Left ventricle myocardium inferior (tissue), 1 donor: ENCODE data around the gene CMKLR1. TPM values are rescaled to one million over a fixed set of nuclear protein-coding genes. Genes with fewer than 3 reads are reported as not detected.

ENCODE experiments used
- DNase-seq: peaks from one replicate; pipeline ENCODE4 v3.0.0-alpha.2; 2020
- H3K27ac ChIP-seq: fragments of 200-600 bp; replicated peaks from 2 replicates; pipeline ENCODE4 v1.8.0; 2021
- H3K27me3 ChIP-seq: fragments of 200-600 bp; 2 replicates; pipeline ENCODE4 v1.8.0; 2021; ENCODE audit warnings: low read depth
- H3K36me3 ChIP-seq: fragments of 200-600 bp; 2 replicates; pipeline ENCODE4 v1.8.0; 2021
- H3K4me1 ChIP-seq: fragments of 200-600 bp; 2 replicates; pipeline ENCODE4 v1.8.0; 2021
- H3K4me3 ChIP-seq: fragments of 200-600 bp; 2 replicates; pipeline ENCODE4 v1.8.0; 2021; ENCODE audit warnings: mild to moderate bottlenecking, moderate library complexity
- H3K9me3 ChIP-seq: fragments of 200-600 bp; replicated peaks from 2 replicates; pipeline ENCODE4 v1.8.0; 2021
- CTCF ChIP-seq: fragments of 200-600 bp; IDR thresholded peaks from 2 replicates; pipeline ENCODE4 v1.8.0; 2021; ENCODE audit warnings: antibody characterized with exemption, mild to moderate bottlenecking, borderline replicate concordance
- intact Hi-C: fragments of 100-400 bp; cut with micrococcal nuclease; formaldehyde crosslinking; loops from one replicate; pipeline ENCODE4 v1.11.0; 2022
- total RNA-seq: library from RNA; stranded (reverse); fragmentation: NEBNext Ultra II Directional; extraction: Animal tissue kit (Norgen Biotek cat#: 25700); gene quantifications from one replicate; pipeline ENCODE4 v1.2.1, GENCODE V29; 2021
- donor health status: DM: no; HTN: yes; CAD: no; lungs with severe emphysema.

The CMKLR1 gene
- total RNA-seq, 1 donor from 2014 or later = 5.7 TPM

- TF ChIP-seq CTCF = no peak
- no peak for DNase-seq
- no peak overlapping the region for H3K4me3 ChIP-seq
- H3K4me1 ChIP-seq = peaks cover 9% of the 10 kb centered on the region
- intact Hi-C loops = no loop called here
- peaks cover 2% of the 10 kb centered on the region for H3K9me3 ChIP-seq
- H3K27ac ChIP-seq = no peak overlapping the region
- peaks cover 27% of the 10 kb centered on the region for H3K27me3 ChIP-seq
- no peaks in the 10 kb centered on the region for H3K36me3 ChIP-seq
Observed at GRCh38 chr12:108267450-108267849, 71.7 kb downstream of the CMKLR1 start.

GRCh38 chr12:108266131-108266530 is 73.0 kb downstream of the CMKLR1 start:
- no peak overlapping the region for H3K4me3 ChIP-seq
- no peaks in the 10 kb centered on the region for H3K36me3 ChIP-seq
- H3K4me1 ChIP-seq = peaks cover 9% of the 10 kb centered on the region
- peaks cover 19% of the 10 kb centered on the region for H3K27me3 ChIP-seq
- H3K27ac ChIP-seq = no peak overlapping the region
- TF ChIP-seq CTCF = no peak
- peaks cover 15% of the 10 kb centered on the region for H3K9me3 ChIP-seq
- DNase-seq = no peak
- intact Hi-C loops = no loop called here

GRCh38 chr12:108265505-108265904 is 73.6 kb downstream of the CMKLR1 start:
- no peak for DNase-seq
- H3K36me3 ChIP-seq = no peaks in the 10 kb centered on the region
- H3K27me3 ChIP-seq = peaks cover 19% of the 10 kb centered on the region
- intact Hi-C loops = no loop called here
- no peak overlapping the region for H3K4me3 ChIP-seq
- H3K4me1 ChIP-seq = peaks cover 7% of the 10 kb centered on the region
- no peak overlapping the region for H3K27ac ChIP-seq
- TF ChIP-seq CTCF = no peak
- H3K9me3 ChIP-seq = peaks cover 21% of the 10 kb centered on the region

- DNase-seq = no peak
- intact Hi-C loops = no loop called here
- no peak for TF ChIP-seq CTCF
- Histone ChIP-seq H3K27me3 (peaks cover 22% of the 10 kb centered on the region), H3K36me3 (no peaks in the 10 kb centered on the region), H3K4me1 (no peaks in the 10 kb centered on the region), H3K27ac (no peak overlapping the region), H3K4me3 (no peak overlapping the region), H3K9me3 (peaks cover 40% of the 10 kb centered on the region)
Observed at GRCh38 chr12:108260969-108261368, 78.1 kb downstream of the CMKLR1 start.

- Histone ChIP-seq H3K36me3 (no peaks in the 10 kb centered on the region), H3K4me3 (no peak overlapping the region), H3K27me3 (peaks cover 22% of the 10 kb centered on the region), H3K27ac (no peak overlapping the region), H3K9me3 (peaks cover 40% of the 10 kb centered on the region), H3K4me1 (no peaks in the 10 kb centered on the region)
- intact Hi-C loops = no loop called here
- no peak for TF ChIP-seq CTCF
- DNase-seq = no peak
Observed at GRCh38 chr12:108260039-108260438, 79.1 kb downstream of the CMKLR1 start.
